Hematopoietic multipotent progenitor cell treated with erythropoietin and hydrocortisone succinate and interleukin-3 and kit ligand, for 4 days (in vitro differentiated cells): ENCODE data around the gene SLC35E4.

Experiments
- DNase-seq: peaks from one replicate; pipeline ENCODE4 v3.0.0-alpha.2; 2015

Gene SLC35E4

DNA sequence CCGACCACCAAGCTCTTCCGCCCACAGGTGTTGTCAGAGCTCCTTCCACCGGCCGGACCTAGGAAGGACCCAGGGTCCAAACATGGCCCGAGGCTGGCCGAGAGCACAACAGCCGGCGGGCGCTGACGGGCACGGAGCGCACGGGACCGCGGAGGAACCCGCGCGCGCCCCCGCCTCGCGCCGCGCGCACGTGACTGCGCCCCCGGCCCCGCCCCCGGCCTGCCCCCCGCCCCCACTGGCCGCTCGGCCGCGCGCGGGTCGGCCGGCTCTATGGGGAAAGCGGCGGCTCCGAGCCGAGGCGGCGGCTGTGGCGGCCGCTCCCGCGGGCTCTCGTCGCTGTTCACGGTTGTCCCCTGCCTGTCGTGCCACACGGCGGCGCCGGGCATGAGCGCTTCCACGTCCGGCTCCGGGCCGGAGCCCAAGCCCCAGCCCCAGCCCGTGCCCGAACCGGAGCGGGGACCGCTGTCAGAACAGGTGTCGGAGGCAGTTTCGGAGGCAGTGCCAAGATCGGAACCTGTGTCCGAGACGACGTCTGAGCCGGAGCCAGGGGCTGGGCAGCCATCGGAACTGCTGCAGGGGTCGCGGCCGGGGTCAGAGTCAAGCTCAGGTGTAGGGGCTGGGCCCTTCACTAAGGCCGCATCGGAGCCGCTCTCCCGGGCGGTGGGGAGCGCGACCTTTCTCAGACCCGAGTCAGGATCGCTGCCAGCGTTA lies 59.2 kb downstream of the SLC35E4 start, which contains the start of gene OSBP2:
TSS of gene OSBP2 (plus strand) at position 235 of the 711 bp plus-strand sequence. CDS start at position 271, 36 bp downstream.
- peak; percentile 48 for DNase-seq

DNA sequence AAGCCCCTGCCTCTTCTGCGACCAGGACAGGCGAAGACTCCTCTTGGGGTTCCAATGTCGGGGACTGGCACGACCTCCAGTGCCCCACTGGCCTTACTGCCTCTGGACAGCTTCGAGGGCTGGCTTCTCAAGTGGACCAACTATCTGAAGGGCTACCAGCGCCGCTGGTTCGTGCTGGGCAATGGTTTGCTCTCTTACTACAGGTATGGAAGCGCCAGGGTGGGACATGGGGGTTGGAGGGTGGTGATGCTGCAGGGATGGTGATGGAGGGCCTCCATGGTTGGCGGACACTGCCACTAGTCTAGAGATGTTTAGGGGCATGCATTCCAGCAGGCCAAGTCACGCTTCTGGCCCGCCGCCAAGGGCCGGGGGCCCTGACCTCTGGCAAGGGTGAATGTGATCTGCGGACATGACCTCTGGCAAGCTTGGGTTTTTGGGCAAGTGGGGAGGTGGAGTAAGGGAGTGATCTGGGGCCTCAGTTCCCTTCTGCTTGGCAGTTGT lies 59.8 kb downstream of the SLC35E4 start:
- no peak for DNase-seq

DNA sequence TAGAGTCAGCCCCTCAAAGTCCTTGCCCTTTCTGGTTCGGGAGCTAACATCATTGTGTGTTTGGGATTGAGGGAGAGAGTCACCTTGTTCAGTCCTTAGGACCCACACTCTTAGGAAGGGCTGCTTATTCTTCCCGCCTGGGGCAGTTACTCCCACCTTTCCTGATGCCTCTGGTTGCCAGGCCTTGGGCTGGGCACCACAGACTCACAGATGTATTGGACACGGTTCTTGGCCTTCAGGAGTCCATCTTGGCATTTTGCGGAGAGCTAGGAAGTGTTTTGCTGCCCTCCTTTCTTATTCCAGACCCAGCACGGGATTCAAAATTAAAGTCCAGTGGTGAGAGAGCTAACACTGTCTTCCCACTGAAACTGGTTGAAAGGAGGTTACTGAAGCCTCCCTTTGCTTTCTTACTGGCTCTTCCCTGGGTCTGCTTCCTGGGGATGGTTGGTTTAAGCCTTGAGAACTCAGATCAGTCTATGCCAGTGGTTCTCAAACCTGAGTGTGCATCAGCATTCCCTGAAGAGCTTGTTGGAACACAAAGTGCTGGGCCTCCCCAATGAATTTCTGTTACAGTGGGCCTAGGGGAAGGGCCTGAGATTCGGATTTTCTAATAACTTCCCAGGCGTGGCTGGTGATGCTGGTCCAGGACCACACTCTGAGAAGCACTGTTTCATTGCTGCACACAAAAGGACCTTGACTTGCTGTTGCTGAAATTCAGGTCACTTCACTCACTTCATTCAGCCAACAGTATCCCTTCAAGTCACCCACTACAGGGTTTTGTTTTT lies 60.5 kb downstream of the SLC35E4 start:
- no peak for DNase-seq
